Measurements from ENCODE around the gene SERINC3. TPM values are rescaled to one million over a fixed set of nuclear protein-coding genes. Genes with fewer than 3 reads are reported as not detected.

Gene SERINC3
- total and polyA plus RNA-seq, 2 of the 13 experiments (the other 11 are each of a cell fraction or from before 2014, with no cell fraction given) = 82.0 to 226 TPM

DNA sequence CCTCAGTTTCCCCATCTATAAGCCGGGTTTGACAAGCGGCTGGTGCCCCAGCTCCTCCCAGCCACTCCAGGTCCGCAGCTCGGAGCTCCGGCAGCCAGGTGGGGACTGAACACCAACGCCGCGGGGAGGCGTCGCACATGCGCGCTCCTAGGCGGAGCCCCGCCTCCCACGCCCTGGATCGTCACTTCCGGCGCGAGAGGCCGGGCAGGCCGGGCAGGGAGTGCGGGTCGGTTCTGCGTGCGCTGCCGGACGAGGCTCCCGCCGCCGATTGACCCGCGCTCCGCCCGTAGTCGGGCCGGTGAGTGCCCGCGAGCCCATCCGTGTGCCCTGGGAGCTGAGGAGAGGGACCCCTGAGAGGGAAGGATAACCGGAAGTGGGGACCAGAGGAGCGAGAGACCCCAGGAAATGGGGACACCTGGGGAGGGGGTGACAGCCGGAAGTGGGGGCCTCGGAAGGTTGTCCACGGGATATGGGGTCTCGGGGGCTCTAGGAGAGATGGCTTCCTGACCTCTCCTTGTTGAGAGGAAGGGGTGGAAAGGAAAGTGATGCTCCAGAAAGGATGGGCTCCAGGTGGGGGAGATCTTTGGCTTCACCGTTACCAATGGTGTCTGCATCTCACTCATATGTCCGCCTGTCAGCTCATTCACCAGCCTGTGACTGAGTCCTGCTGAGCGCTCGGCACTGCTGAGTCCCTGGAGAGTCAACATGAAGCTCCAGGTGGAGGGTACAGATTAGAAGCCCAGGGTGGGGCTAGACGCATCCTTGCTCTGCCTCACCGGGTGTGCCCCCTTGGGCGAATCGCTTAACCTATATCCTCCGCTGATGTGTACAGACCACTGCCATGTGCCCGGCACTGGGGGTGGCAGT lies 45.9 kb downstream of the SERINC3 start, which contains the start of gene TTPAL (continued):
- TF ChIP-seq, protein P1, sequence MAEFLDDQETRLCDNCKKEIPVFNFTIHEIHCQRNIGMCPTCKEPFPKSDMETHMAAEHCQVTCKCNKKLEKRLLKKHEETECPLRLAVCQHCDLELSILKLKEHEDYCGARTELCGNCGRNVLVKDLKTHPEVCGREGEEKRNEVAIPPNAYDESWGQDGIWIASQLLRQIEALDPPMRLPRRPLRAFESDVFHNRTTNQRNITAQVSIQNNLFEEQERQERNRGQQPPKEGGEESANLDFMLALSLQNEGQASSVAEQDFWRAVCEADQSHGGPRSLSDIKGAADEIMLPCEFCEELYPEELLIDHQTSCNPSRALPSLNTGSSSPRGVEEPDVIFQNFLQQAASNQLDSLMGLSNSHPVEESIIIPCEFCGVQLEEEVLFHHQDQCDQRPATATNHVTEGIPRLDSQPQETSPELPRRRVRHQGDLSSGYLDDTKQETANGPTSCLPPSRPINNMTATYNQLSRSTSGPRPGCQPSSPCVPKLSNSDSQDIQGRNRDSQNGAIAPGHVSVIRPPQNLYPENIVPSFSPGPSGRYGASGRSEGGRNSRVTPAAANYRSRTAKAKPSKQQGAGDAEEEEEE (CRISPR knock-in tag; IDR thresholded peaks at IDR 0.05; ENCODE audit: borderline replicate concordance) = peak; percentile 82
- TF ChIP-seq TCF12 (IDR thresholded peaks at IDR 0.05) = no peak
- 0 out of 2 replicates have a peak, but pooled peaks have one; percentile 81 for TF ChIP-seq TCF12 (CRISPR knock-in tag; IDR thresholded peaks at IDR 0.05)
- TF ChIP-seq, protein P2, sequence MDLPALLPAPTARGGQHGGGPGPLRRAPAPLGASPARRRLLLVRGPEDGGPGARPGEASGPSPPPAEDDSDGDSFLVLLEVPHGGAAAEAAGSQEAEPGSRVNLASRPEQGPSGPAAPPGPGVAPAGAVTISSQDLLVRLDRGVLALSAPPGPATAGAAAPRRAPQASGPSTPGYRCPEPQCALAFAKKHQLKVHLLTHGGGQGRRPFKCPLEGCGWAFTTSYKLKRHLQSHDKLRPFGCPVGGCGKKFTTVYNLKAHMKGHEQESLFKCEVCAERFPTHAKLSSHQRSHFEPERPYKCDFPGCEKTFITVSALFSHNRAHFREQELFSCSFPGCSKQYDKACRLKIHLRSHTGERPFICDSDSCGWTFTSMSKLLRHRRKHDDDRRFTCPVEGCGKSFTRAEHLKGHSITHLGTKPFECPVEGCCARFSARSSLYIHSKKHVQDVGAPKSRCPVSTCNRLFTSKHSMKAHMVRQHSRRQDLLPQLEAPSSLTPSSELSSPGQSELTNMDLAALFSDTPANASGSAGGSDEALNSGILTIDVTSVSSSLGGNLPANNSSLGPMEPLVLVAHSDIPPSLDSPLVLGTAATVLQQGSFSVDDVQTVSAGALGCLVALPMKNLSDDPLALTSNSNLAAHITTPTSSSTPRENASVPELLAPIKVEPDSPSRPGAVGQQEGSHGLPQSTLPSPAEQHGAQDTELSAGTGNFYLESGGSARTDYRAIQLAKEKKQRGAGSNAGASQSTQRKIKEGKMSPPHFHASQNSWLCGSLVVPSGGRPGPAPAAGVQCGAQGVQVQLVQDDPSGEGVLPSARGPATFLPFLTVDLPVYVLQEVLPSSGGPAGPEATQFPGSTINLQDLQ (CRISPR knock-in tag; IDR thresholded peaks at IDR 0.05) = peak; percentile 84; the same call in 1 of the 2 replicates
- 0 out of 2 replicates have a peak, but pooled peaks have one; percentile 21 for TF ChIP-seq HNRNPL (IDR thresholded peaks at IDR 0.05; ENCODE audit: low read depth, low read length)
- TF ChIP-seq, protein P3, sequence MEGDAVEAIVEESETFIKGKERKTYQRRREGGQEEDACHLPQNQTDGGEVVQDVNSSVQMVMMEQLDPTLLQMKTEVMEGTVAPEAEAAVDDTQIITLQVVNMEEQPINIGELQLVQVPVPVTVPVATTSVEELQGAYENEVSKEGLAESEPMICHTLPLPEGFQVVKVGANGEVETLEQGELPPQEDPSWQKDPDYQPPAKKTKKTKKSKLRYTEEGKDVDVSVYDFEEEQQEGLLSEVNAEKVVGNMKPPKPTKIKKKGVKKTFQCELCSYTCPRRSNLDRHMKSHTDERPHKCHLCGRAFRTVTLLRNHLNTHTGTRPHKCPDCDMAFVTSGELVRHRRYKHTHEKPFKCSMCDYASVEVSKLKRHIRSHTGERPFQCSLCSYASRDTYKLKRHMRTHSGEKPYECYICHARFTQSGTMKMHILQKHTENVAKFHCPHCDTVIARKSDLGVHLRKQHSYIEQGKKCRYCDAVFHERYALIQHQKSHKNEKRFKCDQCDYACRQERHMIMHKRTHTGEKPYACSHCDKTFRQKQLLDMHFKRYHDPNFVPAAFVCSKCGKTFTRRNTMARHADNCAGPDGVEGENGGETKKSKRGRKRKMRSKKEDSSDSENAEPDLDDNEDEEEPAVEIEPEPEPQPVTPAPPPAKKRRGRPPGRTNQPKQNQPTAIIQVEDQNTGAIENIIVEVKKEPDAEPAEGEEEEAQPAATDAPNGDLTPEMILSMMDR (CRISPR knock-in tag; IDR thresholded peaks at IDR 0.05) = peak; percentile 93
- peak; percentile 95 for TF ChIP-seq RELA (CRISPR knock-in tag; IDR thresholded peaks at IDR 0.05)
- TF ChIP-seq ZNF777 (CRISPR knock-in tag; IDR thresholded peaks at IDR 0.05) = 0 out of 2 replicates have a peak, but pooled peaks have one; percentile 11
- peak; percentile 98 for TF ChIP-seq POLR2AphosphoS5 (IDR thresholded peaks at IDR 0.05; ENCODE audit: low read depth, low read length)
- peak; percentile 89 for TF ChIP-seq GATA4 (IDR thresholded peaks at IDR 0.05; ENCODE audit: borderline replicate concordance, low read depth)
- TF ChIP-seq ZNF83 (CRISPR knock-in tag; IDR thresholded peaks at IDR 0.05; ENCODE audit: borderline replicate concordance) = peak; percentile 97
- no peak for TF ChIP-seq ZNF207 (IDR thresholded peaks at IDR 0.05; ENCODE audit: borderline replicate concordance)
- no peak; the same call in 1 of the 2 replicates for TF ChIP-seq SSRP1 (CRISPR knock-in tag; IDR thresholded peaks at IDR 0.05)
- TF ChIP-seq GATAD1 (CRISPR knock-in tag; IDR thresholded peaks at IDR 0.05) = peak; percentile 93
- peak; percentile 46; the same call in 1 of the 2 replicates for TF ChIP-seq CEBPG (CRISPR knock-in tag; IDR thresholded peaks at IDR 0.05)
- TF ChIP-seq, protein P4, sequence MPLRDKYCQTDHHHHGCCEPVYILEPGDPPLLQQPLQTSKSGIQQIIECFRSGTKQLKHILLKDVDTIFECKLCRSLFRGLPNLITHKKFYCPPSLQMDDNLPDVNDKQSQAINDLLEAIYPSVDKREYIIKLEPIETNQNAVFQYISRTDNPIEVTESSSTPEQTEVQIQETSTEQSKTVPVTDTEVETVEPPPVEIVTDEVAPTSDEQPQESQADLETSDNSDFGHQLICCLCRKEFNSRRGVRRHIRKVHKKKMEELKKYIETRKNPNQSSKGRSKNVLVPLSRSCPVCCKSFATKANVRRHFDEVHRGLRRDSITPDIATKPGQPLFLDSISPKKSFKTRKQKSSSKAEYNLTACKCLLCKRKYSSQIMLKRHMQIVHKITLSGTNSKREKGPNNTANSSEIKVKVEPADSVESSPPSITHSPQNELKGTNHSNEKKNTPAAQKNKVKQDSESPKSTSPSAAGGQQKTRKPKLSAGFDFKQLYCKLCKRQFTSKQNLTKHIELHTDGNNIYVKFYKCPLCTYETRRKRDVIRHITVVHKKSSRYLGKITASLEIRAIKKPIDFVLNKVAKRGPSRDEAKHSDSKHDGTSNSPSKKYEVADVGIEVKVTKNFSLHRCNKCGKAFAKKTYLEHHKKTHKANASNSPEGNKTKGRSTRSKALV (CRISPR knock-in tag; IDR thresholded peaks at IDR 0.05) = peak; percentile 84
- TF ChIP-seq ZNF782 (CRISPR knock-in tag; IDR thresholded peaks at IDR 0.05; ENCODE audit: borderline replicate concordance) = peak; percentile 99
- TF ChIP-seq ZNF792 (CRISPR knock-in tag; IDR thresholded peaks at IDR 0.05) = peak; percentile 99
- no peak for TF ChIP-seq PAF1 (CRISPR knock-in tag; IDR thresholded peaks at IDR 0.05)
- TF ChIP-seq ZNF614 (CRISPR knock-in tag; IDR thresholded peaks at IDR 0.05; ENCODE audit: borderline replicate concordance) = no peak; the same call in 1 of the 2 replicates
- peak; percentile 98 for TF ChIP-seq ZNF547 (CRISPR knock-in tag; IDR thresholded peaks at IDR 0.05)
- peak; percentile 73; the same call in 1 of the 2 replicates for TF ChIP-seq SNAI1 (CRISPR knock-in tag; IDR thresholded peaks at IDR 0.05; ENCODE audit: borderline replicate concordance)
